Fibroblast of gingiva (primary cell): ENCODE data around the gene STK10.
A peak's percentile ranks its signal among the peaks of the same experiment; 100 is the strongest.

Experiments
- DNase-seq: peaks from one replicate; pipeline ENCODE4 v3.0.0-alpha.2; 2011; ENCODE audit warnings: low read depth

Gene STK10

DNA sequence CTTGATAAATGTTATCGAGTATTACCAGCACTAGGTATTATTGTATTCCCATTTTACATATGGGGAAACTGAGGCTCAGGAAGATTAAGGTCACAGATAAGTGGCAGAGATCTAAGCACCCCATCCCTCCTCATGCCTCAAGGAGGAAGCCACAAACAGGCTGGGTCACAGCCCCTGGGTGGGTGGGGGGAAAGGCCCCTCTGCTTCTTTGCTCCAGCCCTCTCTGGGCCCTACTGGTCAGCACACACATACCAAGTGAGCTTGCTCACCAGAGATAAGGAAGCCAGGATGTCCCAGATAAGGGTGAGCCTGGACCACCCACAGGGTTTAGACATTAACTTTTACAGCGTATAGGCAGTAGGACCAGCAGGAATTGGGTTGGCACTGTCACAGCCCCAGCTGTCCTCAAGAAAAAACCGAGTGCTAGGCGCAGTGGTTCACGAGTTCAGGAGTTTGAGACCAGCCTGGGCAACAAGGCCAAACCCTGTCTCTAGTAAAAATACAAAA is 45.3 kb downstream of the STK10 start:
- no peak for DNase-seq

DNA sequence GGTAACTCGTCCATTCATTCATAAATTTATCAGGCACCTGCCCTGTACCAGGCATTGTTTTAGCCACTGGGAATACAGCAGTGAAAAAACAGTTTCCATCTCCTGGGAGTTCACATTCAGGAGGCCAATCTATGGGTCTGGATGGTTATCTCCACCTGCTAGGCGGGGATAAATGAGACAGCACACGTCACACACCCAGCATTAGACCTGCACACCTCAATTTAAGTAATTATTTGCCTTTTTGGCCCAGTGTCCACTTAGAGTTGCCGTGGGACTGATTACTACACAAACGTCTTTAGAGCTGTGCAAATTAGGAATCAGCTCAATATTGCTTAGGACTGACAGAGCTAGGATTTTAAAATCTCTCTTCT is 46.1 kb downstream of the STK10 start:
- DNase-seq: no peak

DNA sequence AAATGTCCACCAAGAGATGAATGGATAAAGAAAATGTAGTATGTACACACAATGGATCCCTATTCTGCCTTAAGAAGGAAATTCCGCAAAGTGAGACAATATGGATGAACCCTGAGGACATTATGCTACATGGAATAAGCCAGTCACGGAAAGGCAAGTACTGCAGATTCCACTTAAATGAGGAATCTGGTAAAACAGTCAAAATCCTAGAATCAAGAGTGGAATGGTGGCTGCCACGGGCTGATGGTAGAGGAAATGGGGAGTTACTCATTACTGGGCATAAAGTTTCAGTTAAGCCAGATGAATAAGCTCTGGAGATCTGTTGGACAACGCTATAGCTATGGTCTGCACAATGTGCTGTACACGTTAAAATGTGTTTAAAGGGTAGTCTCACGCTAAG is 47.2 kb downstream of the STK10 start:
- no peak for DNase-seq

DNA sequence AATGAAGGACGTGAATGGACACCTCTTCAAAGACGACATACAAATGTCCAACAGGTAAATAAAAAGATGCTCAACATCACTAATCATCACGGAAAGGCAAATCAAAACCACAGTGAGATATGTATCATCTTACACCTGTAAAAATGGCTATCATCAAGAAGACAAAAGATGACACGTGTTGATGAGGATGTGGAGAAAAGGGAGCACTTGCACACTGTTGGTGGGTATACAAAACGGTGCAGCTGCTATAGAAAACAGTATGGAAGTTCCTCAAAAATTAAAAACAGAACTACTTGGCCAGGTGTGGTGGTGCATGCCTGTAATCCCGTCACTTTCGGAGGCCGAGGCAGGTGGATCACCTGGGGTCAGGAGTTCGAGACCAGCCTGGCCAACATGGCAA is 47.9 kb downstream of the STK10 start:
- DNase-seq: no peak

DNA sequence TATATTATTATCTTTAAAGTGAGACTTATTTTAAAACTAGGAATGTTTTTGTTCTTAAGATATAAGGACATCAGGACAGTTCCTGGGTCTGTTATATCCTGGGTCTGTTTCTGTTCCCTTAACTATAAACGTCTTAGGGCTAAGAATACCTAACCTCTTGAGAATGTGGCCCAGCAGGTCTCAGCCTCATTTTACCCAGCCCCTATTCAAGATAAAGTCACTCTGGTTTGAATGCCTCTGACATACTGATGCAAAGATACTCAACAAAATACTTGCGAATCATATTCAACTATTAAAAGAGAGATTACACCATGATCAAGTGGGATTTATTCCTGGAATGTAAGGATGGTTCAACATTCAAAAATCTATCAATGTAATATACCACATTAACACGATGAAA is 51.0 kb downstream of the STK10 start:
- no peak for DNase-seq

DNA sequence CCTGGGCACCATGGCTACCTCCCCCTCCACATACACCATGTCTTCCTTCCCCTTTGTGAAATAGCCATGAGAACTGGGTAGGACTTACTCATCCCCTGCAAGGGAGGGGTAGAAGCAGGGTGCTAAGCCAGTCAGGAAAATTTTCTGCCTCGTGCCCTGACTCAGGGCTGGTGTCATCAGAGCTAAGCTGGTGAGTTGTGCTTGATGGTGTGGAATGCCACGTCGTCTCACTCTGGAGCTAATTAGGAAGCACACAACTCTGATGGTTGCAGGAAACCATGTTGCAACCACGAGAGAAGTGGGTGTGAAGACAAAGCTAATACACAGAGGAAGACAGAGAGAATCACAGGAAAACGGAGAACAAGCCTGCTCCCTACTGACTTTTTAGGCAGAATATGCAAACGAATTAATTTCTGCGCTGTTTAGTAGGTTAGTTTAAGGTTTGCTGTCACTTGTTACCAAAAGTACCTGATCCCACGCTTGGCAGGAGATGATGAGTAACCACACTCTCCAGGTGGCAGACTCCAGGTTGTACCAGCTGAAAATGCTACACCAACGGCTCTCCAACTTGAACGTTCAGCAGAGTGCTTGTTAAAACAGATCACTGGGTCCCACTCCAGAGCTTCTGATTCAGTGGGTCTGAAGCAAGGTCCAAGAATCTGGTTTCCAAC is 54.5 kb downstream of the STK10 start:
- peak; percentile 93 for DNase-seq

DNA sequence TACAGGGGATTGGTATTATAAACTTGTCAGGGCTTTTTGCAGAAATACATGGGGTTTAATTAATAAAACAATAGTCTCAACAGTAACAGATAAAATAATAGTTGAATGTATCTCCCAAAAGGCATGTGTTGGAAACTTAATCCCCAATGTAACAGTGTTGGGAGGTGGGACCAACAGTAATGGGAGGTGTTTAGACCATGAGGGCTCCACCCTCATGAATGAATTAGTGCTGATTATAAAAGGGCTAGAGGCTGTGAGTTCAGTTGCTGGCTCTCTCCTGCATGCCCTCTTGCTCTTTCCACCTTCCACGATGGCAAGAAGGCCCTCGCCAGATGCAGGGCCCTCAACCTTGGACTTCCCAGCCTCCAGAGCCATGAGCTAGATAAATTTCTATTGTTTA is 56.3 kb downstream of the STK10 start:
- no peak for DNase-seq

DNA sequence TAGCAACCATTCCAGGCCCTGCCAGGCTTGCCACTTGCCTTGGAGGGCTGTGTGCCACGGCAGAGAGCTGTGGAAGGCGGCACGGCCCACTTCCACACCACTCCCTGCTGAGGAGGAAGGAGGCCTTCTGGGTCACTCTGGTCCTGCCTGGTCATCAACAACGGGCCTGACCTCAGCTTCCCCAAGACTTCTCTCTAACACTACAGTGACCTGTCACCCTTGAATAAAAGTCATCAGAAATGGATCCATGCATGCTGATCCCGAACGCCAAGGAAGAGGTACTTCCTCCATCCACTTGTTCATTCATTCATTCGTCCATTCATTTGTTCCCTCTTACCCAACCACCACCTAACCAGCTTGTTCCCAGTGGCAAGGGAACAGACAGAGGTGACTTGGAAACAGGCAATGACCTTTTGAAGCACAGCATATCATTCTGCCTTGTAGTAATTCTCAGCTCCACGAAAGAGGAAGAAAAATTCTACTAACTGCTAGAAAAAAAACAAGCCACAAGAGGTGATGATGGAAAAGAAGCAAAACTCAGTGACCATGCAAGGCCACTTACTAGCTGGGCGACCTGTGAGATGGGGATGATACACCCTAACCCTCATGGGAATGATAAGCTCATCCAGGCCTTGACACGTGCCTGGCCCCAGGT is 58.6 kb downstream of the STK10 start:
- DNase-seq: no peak

DNA sequence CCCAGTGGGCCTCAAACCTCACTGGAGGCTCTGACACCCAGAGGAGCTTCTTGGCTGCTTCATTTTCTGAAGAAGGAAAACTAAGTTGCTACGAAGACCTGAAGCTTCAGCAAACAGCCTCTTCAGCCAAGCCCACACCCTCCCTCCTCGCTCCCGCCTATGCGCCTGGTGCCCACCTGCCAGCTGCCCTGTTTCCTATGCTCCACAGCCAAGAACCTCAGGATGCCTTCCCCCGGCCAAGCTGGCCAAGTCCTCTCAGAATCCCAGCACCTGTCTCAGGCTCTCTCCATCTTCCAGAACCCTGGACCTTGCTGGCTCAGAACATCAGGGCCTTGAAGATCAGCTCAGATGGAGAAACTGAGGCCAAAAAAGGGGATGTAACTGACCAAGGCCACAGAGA is 60.4 kb downstream of the STK10 start:
- DNase-seq: no peak

DNA sequence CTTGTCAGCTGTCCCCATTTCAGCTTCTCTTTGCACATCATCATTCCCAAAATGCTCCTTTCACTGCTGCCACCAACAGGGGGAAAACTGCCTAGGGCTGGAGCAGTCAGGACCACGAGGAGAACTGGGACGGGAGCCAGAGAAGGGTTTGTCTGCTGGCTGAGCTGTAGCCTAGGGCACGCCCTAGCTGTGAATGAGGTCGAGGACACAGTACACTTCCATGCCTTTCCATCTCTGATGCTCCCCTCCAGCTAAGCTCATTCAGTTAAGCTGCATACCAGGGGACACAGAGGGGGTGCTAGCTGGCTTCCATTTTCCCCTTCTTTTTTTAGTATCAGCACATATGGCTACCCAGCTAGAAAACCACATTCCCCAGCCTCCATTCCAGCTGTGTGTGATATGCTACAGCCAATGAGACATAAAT is 64.7 kb downstream of the STK10 start:
- DNase-seq: peak; percentile 72

DNA sequence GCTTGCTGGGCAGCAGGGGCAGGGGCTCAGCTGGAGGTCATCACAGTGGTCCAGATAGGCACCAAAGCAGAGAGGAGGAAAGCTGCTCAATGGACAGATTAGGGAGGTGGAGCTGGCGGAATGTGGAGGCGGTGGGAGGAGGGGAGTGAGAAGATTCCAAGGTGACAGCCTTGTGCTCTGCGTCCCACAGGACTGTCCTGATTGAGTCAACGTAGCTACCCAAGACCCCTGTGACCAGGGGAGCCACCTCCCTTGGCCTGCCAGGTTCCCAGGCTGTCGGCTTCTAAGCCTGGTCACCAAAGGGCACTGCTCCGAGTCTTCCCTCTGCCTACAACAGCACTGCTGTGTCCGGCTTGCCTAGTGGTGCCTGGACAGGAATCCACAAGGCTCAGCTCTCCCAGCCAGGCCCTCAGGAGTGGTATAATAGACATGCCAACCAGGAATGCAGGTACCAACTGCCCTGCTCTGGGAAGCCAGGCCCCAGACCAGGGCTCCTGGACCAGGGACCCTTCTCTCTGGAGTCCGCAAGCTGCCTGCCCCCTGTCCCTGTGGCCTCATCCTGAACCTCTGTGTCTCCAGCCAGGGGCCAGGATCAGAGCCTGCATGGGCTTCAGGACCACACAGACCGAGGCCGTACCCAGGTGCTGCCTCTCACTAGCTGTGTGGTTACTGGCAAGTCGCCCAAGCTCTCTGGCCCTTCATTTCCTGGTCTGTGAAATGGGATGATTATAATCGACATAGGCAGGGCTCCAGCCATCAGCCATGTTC is 67.9 kb downstream of the STK10 start:
- no peak for DNase-seq

DNA sequence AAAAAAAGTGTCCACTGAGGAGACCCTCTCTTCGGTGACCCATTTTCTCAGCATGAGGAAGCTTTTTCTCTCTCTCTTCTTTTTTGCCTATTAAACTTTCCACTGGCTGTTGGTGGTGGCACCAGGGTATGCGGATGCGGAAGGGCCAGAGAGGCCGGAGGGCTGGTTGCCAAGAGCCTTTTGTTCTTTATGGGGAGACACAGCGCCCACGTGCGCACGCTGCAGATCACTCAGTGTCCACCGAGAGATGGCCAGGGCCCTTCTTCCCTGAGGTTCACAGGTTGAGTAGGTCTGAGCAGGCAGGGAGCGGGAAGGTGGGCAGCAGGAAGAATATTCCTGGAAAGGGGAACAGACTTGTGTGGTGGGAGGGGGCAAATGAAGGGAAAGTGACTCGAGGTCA is 69.1 kb downstream of the STK10 start:
- no peak for DNase-seq

DNA sequence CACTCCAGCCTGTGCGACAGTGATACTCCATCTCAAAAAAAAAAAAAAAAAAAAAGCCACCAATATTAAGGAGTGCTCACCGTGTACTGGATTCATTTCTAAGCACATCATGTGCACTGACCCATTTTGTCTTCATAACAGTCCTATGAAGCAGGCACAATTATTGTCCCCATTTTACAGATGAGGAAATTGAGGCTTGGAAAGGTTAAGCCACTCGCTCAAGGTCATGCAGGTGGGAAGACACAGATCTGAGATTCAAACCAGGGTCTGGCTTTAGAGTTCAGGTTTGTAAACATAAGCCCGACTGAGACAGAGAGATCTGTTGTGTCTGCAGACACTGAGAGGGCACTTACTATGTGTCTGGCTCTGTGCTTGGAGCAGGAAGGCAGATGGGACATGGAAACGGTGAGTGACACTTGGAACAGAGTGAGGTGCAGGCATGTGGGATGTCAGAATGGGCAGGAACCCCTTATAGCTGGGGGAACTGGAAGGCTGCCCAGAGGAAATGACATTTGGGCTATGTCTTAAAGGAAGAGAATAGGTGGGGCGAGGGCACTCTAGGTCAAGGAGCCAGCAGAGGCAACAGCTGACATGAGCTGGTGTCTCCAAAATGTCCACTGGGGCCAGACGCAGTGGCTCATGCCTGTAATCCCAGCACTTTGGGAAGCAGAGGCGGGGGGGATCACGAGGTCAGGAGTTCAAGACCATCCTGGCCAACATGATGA is 69.9 kb downstream of the STK10 start:
- no peak for DNase-seq

DNA sequence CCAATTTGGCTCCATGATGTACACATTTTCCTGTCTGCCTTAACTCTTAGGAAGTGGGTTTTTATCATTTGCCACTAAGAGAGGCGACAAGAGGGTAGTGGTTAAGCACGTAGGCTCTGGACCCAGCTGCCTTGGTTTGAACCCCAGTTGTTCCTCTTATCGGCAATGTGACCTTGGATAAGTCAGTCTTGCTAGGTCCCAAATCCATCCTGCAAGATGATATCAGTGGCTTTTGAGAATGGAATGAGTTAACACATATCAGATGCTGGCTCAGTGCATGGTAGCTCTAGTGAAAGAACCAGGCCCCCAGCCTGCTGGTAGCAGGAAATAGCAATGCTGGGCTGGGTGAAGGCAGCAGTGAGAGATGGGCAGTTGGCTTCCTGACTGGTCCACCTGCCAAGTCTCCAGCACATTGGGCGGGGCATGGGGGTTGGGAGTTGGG is 72.5 kb downstream of the STK10 start:
- DNase-seq: no peak

DNA sequence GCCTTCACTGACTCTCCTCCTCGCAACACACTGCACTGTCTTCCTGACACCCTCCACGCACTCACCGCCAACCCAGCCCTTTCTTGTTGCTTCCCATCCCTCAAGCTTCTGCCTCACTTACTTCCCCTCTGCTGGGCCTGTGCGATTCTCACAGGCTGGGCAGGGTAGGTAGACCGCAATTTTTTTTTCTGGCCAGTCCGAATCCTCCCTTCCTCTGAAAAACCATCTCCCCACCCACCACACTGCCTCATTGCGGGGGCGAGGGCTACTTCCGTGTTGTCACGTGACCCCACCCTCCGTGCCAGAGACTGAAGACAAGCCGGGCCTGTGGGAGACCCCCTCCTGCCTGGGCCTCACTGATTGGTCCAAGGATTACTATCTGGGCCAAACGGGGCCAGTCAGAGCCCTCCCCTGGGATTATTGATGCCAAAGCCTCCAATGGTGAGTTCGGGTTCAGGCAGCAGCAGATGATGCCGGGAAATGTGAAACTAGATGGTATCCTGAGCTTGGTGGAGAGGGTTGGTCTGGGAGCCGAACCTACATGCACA is 73.1 kb downstream of the STK10 start:
- DNase-seq: no peak

DNA sequence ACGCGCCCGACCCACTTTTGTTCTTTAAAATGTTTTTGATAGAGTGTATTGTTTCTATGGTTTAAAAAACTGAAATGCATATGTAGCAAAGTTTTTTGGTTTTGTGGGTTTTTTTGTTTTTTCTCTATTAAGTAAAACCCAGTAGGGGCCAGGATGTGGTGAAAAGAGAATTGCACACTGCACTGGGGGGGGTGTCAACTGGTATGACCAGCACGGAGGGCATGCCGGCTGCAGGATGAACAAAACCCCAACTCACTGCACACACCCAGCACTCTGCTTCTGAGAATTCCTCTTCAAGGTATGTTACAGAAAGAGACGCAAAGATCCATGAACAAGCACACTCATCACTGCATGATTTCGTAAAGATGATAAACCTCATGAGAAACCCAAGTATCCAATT is 75.0 kb downstream of the STK10 start:
- no peak for DNase-seq

DNA sequence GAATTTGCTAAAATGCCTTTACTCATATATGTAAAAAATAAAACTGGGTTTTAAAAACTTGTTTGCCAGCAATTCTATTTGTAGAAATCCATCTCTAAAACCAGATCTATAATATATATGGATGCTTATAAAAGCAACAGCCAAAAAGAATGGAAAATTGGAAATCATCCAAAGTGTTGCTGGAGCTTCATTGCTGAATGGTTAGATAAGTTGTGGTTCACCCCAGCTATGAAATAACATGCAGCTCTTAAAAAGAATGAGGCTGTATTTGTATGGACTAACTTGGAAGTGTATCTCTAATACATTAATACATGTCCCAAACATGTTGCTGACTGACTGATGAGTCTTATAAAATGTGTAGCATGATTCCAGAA is 76.2 kb downstream of the STK10 start:
- peak; percentile 76 for DNase-seq

DNA sequence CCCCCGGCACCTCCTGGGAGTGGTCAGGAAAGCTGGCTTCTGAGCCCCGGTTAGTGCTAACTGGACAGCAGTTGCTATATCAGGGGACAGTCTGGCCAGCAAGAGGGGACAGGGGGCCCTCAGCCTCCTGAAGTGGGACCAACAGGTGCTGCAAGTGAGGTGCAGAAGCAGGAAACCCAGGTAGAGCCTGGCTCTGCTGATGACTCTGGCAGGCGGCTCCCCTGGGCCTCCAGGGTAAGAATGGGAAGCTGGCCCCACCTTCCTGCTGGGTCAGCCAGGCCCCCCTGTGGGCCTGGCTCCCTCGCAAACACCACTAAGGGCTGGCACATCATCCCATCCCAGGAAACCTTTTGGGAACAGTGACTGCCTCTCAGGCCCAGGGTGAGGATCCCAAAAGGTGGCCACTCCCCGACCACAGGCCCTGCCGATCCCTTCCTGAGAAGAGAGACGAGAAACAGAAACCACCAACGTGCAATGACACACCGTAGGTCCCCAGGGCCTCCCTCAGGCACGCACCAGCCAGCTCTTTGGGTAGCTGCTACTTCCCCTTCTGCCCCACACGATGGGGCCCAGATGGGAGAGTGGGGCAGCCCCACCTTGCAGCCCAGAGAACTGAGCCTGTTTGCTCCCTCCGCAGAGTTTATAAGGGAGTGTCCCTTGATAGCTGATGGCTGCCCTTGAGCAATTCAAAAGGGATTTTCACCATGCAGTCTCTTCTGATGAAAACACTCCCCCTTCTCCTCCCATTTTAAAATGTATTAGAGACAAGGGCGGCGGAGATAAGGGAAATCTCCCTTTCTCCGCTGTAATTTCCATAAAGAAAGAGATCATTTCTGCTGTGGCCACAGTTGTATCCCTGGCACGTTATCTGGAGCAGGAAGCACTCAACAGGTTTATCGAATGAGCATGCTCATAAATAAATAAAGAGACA is 76.8 kb downstream of the STK10 start:
- DNase-seq: no peak

DNA sequence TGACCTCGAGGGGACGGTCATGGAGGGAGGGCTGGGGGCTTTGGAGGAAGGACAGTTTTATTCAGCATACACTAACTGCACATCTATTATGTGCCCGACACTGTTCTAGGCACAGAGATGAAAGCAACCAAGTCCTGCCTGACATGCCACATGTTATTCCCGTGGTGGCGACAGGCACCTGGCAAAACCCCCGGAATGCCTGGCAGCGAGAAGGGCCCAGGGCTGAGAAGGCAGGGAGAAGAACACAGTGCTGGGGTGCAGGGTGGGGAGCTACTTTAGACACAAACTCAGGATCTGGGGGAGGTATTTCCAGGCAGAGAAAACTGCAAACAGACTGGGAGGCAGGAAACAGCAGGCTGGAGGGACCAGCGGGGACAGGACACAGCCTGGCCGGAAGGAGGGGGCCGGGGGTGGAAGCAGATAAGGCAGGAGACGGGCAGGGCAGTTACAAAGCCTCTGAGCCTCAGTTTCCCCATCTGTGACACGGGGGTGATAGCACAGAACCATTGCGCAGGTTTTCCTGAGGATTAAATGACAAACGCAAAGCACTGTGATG is 77.7 kb downstream of the STK10 start:
- DNase-seq: no peak

DNA sequence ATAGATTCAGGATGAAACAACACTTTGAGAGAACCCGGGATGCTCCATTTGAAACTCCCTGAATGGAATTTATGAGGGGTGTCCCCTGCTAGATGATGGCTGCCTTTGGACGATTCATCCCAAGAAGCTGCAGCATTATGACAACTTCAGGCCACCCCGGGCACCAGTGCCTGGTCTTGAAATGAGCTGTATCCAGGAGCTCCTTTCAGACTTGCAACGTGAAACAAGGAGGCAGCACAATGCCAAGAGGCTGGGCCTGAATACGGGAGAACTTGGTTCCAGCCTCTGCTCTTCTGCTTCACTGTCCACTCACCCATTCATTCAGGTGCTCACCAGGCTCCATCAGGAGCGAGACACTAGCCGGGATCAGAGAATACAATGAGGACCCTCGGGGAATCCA is 78.3 kb downstream of the STK10 start:
- no peak for DNase-seq

DNA sequence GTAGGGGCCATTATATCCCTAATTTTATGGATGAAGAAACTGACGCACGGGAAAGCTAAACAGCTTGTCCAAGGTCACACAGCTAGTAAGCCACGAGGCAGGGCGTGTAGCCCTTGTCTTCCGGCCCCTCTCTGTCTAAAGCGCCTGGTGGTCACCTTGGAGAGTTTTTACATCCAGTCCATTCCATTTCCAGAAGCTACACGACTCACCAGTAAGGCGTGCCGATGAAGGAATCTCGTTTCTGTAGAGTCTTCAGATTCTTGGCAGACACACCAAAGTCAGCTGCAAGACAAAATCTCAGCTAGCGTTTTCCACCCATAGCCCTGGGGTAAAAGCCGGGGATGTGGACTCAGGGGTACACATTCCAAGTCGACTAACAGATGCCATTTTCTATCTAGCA is 80.5 kb downstream of the STK10 start:
- peak; percentile 81 for DNase-seq
